GM20000 (cell line): ENCODE results near the gene KNG1.
"Not testable (repeated sequence)": the region's sequence is repeated elsewhere in the genome, so short reads cannot be mapped to it uniquely, and the experiment has no call there.

Experiments
- DNase-seq: peaks from one replicate; pipeline ENCODE4 v3.0.0; 2012; ENCODE audit warnings: low spot score
- CTCF ChIP-seq: IDR thresholded peaks from 2 replicates; pipeline ENCODE4 v1.5.1; 2012; ENCODE audit warnings: mild to moderate bottlenecking, control low read depth; ENCODE audit errors: extremely low read depth, missing control alignments

The KNG1 gene

GRCh38 chr3:186708983-186709679 lies 8.0 kb upstream of the KNG1 start:
- no peak for DNase-seq
- no peak for TF ChIP-seq CTCF

GRCh38 chr3:186710694-186711093 lies 6.5 kb upstream of the KNG1 start:
- not testable (repeated sequence) for DNase-seq

GRCh38 chr3:186713499-186713898 lies 3.7 kb upstream of the KNG1 start:
- TF ChIP-seq CTCF = no peak
- no peak for DNase-seq

- no peak for TF ChIP-seq CTCF
- DNase-seq = no peak
These were observed 3.0 kb downstream of the KNG1 start for GRCh38 chr3:186719945-186720739.

GRCh38 chr3:186722457-186722856 lies 5.3 kb downstream of the KNG1 start:
- DNase-seq = no peak

GRCh38 chr3:186724911-186725310 lies 7.8 kb downstream of the KNG1 start:
- no peak for TF ChIP-seq CTCF
- no peak for DNase-seq

More at GRCh38 chr3:186722457-186722856, 5.3 kb downstream of the KNG1 start:
- no peak for TF ChIP-seq CTCF

- TF ChIP-seq CTCF = no peak
These were observed 15.1 kb downstream of the KNG1 start for GRCh38 chr3:186732169-186732766.

More at GRCh38 chr3:186732169-186732766, 15.1 kb downstream of the KNG1 start:
- DNase-seq = no peak
